GM19372 (cell line): ENCODE results near the gene PRR12.

ENCODE experiments used
- ATAC-seq: cut with Tn5 transposase; IDR thresholded peaks from one replicate; pipeline ENCODE4 v1.9.1; 2021; ENCODE audit warnings: mild to moderate bottlenecking, low read depth, moderate library complexity; ENCODE audit not compliant: unreplicated experiment

The PRR12 gene

GRCh38 chr19:49591731-49592485, 926 bp downstream of the PRR12 start:
- no peak for ATAC-seq

GRCh38 chr19:49592486-49593232, 1.7 kb downstream of the PRR12 start:
- ATAC-seq: no peak

- ATAC-seq: peak; percentile 36
Measured at GRCh38 chr19:49593233-49594113, 2.5 kb downstream of the PRR12 start.

GRCh38 chr19:49594157-49594992, 3.4 kb downstream of the PRR12 start:
- no peak for ATAC-seq

- no peak for ATAC-seq
Measured at GRCh38 chr19:49594993-49595818, 4.2 kb downstream of the PRR12 start.

- ATAC-seq: no peak
Measured at GRCh38 chr19:49595819-49596404, 4.9 kb downstream of the PRR12 start.

- no peak for ATAC-seq
Measured at GRCh38 chr19:49596407-49596806, 5.4 kb downstream of the PRR12 start.

- ATAC-seq: no peak
Measured at GRCh38 chr19:49596954-49597702, 6.1 kb downstream of the PRR12 start.

- no peak for ATAC-seq
Measured at GRCh38 chr19:49597703-49597974, 6.7 kb downstream of the PRR12 start.

GRCh38 chr19:49599378-49600295, 8.7 kb downstream of the PRR12 start:
- ATAC-seq: no peak

GRCh38 chr19:49601482-49602038, 10.6 kb downstream of the PRR12 start:
- ATAC-seq: no peak

- no peak for ATAC-seq
Measured at GRCh38 chr19:49602806-49603205, 11.8 kb downstream of the PRR12 start.

- no peak for ATAC-seq
Measured at GRCh38 chr19:49605605-49606004, 14.6 kb downstream of the PRR12 start.

- ATAC-seq: no peak
Measured at GRCh38 chr19:49609499-49610092, 18.6 kb downstream of the PRR12 start.

- no peak for ATAC-seq
Measured at GRCh38 chr19:49613374-49613773, 22.4 kb downstream of the PRR12 start.

GRCh38 chr19:49614096-49614833, 23.3 kb downstream of the PRR12 start:
- no peak for ATAC-seq
